ENCODE data around the gene SYNM. TPM values are rescaled to one million over a fixed set of nuclear protein-coding genes. Genes with fewer than 3 reads are reported as not detected.
"Not testable (repeated sequence)": the region's sequence is repeated elsewhere in the genome, so short reads cannot be mapped to it uniquely, and the experiment has no call there.

The SYNM gene
- total RNA-seq, 1 donor from 2014 or later = 0.02 TPM

DNA sequence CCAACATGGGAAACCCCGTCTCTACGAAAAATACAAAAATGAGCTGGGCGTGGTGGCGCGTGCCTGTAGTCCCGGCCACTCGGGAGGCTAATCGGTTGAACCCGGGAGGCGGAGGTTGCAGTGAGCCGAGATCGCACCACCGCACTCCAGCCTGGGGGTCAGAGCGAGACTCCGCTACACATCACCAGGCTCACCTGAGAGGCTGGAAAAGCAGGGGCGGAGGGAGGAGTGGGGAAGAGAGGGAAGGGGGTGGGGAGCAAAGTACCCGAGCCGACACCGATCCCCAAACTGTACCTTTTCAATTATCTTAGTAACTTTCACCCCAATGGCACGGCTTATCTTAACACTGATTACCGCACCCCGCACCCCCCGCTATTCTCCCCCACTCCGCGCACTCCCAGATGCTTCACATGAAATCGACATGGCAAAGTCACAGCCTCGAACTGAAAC lies 46.4 kb upstream of the SYNM start:
- peaks cover 51% of the 10 kb centered on the region for H3K27me3 Mint-ChIP-seq
- H3K4me1 Mint-ChIP-seq = peaks cover 13% of the 10 kb centered on the region
- DNase-seq = no peak
- ATAC-seq (ENCODE audit: low read depth) = no peak
- intact Hi-C loops (cut with micrococcal nuclease) = no loop called here
- H3K27ac Mint-ChIP-seq = no peak overlapping the region
- H3K9me3 Mint-ChIP-seq = no peaks in the 10 kb centered on the region
- peak overlapping the region; percentile 46 for H3K4me3 Mint-ChIP-seq
- TF ChIP-seq, protein P1, sequence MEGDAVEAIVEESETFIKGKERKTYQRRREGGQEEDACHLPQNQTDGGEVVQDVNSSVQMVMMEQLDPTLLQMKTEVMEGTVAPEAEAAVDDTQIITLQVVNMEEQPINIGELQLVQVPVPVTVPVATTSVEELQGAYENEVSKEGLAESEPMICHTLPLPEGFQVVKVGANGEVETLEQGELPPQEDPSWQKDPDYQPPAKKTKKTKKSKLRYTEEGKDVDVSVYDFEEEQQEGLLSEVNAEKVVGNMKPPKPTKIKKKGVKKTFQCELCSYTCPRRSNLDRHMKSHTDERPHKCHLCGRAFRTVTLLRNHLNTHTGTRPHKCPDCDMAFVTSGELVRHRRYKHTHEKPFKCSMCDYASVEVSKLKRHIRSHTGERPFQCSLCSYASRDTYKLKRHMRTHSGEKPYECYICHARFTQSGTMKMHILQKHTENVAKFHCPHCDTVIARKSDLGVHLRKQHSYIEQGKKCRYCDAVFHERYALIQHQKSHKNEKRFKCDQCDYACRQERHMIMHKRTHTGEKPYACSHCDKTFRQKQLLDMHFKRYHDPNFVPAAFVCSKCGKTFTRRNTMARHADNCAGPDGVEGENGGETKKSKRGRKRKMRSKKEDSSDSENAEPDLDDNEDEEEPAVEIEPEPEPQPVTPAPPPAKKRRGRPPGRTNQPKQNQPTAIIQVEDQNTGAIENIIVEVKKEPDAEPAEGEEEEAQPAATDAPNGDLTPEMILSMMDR (IDR thresholded peaks at IDR 0.05) = no peak
- CTCF ChIA-PET = interaction anchor here (0.6 to 2.8 kb wide), 4 partner anchors 11 to 279 kb away, joined by 3 to 10 read pairs (median 5); no protein-coding TSS in a partner anchor
- POLR2A ChIA-PET = interaction anchor here (0.6 kb wide), 2 partner anchors 203 to 242 kb away, joined by 3 read pairs; no protein-coding TSS in a partner anchor
- no peaks in the 10 kb centered on the region for H3K36me3 Mint-ChIP-seq (ENCODE audit: low read depth)

DNA sequence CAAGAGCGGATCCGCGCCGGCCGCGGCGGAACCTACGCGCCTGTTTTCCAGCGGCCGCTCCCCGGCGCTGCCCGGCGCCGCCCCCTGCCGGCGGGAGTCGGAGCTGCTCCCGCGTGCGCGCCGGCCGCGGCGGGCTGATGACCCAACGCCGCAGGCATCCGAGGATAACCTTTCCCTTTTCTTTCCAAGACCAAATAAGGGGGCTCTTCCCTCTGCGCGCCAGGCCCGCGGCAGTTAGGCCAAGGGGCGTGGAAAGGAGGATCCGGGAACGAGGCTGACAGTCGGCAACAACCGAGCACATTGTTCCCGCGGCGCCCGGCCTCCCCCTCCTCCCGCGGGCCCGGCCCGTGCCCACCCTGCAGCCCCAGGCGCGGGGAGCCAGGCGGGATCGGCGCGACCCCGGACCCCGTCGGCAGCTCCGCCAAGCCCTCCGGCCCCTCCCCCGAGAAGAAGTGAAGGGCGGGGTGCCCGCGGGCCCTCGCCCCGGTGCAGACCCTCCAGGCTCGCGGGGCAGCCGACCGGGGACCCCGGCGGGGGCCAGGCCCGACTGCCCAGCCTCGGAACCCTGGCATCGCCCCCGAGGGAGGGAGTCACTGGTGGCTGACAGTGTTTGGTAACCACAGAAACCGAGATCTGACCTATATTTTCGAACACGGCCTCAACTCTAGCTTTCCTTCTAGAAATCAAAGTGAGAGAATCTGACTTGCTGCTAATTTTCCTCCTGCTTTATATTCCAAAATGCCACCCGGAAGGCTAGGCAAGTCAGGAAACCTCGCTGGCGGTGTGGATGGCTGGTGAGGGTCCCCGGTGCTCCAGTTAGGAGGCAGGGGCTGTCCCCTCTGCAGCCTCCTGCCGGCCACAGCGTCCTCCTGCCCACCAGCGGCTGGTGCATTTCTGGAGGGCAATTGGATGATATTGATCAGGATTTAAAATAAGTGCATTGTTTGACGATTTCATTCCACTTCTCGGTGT lies 45.6 kb upstream of the SYNM start:
- peak; percentile 51 for DNase-seq
- peak overlapping the region; percentile 61 for H3K4me3 Mint-ChIP-seq
- no peak overlapping the region for H3K27ac Mint-ChIP-seq
- TF ChIP-seq, protein P1 (IDR thresholded peaks at IDR 0.05) = no peak
- H3K9me3 Mint-ChIP-seq = no peaks in the 10 kb centered on the region
- H3K27me3 Mint-ChIP-seq = peaks cover 55% of the 10 kb centered on the region
- H3K36me3 Mint-ChIP-seq (ENCODE audit: low read depth) = no peaks in the 10 kb centered on the region
- ChIA-PET CTCF (interaction anchor here (1.0 to 2.8 kb wide), 3 partner anchors 9 to 280 kb away, joined by 3 to 10 read pairs (median 4); no protein-coding TSS in a partner anchor), POLR2A (interaction anchor here (0.6 kb wide), 2 partner anchors 204 to 243 kb away, joined by 3 read pairs; no protein-coding TSS in a partner anchor)
- intact Hi-C loops (cut with micrococcal nuclease) = no loop called here
- H3K4me1 Mint-ChIP-seq = peaks cover 13% of the 10 kb centered on the region
- peak; percentile 75 for ATAC-seq (ENCODE audit: low read depth)

DNA sequence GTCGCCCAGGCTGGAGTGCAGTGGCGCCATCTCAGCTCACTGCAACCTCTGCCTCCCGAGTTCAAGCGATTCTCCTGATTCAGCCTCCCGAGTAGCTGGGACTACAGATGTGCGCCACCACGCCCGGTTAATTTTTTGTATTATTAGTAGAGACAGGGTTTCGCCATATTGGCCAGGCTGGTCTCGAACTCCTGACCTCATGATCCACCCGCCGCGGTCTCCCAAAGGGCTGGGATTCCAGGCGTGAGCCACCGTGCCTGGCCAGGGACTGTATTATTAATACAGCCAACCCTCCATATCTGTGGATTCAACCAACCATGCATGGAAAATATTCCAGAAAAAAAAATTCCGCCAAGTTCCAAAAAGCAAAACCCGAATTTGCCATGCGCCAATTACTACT lies 44.7 kb upstream of the SYNM start:
- H3K9me3 Mint-ChIP-seq; intact Hi-C loops (cut with micrococcal nuclease); DNase-seq; ATAC-seq (ENCODE audit: low read depth); H3K36me3 Mint-ChIP-seq (ENCODE audit: low read depth); H3K27ac Mint-ChIP-seq; POLR2A ChIA-PET; H3K4me3 Mint-ChIP-seq: not testable (repeated sequence)
- peaks cover 13% of the 10 kb centered on the region for H3K4me1 Mint-ChIP-seq
- H3K27me3 Mint-ChIP-seq = peaks cover 52% of the 10 kb centered on the region
- CTCF ChIA-PET = interaction anchor here (1.1 to 2.8 kb wide), 2 partner anchors 9 to 10 kb away, joined by 4 to 10 read pairs; no protein-coding TSS in a partner anchor

DNA sequence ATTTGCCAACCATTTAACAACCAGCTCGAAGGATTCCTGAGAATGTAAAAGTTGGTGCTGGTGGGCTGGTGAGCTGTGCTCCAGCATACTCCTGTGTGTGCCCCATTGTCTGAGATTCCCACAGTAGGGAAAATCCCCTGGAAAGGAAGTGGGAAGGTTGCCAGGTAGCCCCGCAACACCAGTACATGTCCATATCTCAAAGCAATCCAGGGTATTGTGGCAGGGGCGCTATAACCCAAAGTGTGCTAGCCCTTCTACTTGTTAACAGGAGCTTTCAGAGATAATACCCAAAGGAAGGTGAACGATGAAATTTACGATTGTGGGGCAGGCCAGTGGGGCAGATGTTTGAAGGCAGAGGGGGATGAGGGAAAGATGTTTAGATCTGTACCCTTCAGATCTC lies 42.7 kb upstream of the SYNM start:
- peaks cover 13% of the 10 kb centered on the region for H3K4me1 Mint-ChIP-seq
- CTCF ChIA-PET = no interaction called here
- H3K4me3 Mint-ChIP-seq = no peak overlapping the region
- peaks cover 53% of the 10 kb centered on the region for H3K27me3 Mint-ChIP-seq
- POLR2A ChIA-PET = no interaction called here
- TF ChIP-seq, protein P1 (IDR thresholded peaks at IDR 0.05) = no peak
- no peak for ATAC-seq (ENCODE audit: low read depth)
- no peak for DNase-seq
- H3K36me3 Mint-ChIP-seq (ENCODE audit: low read depth) = no peaks in the 10 kb centered on the region
- H3K27ac Mint-ChIP-seq = no peak overlapping the region
- intact Hi-C loops (cut with micrococcal nuclease) = no loop called here
- H3K9me3 Mint-ChIP-seq = no peaks in the 10 kb centered on the region

DNA sequence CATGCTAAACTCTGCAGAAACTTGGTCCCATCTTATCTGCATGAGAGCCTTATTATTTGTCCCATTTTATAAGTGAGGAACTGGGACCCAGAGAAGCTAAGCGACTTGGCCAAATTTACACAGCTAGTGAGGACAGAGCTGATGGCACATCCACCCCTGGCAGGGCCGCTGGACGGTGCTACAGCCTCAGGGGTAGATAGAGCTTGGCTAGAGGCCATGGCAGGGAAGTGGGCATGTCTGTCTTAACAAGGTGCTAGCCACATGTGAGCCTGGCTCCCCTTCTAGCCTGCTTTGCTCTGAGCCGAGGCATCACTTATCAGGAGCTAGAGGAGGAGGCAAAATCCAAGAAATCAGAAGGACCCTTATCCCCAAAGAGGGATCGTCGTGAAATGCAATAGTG lies 36.7 kb upstream of the SYNM start:
- intact Hi-C loops (cut with micrococcal nuclease) = no loop called here
- DNase-seq (no peak), ATAC-seq (ENCODE audit: low read depth) (no peak)
- TF ChIP-seq, protein P1 (IDR thresholded peaks at IDR 0.05) = no peak
- POLR2A ChIA-PET = interaction anchor here (0.6 kb wide), 1 partner anchor 15 kb away, joined by 4 read pairs; no protein-coding TSS in a partner anchor
- Mint-ChIP-seq H3K36me3 (ENCODE audit: low read depth) (no peaks in the 10 kb centered on the region), H3K27ac (no peak overlapping the region), H3K27me3 (peaks cover 13% of the 10 kb centered on the region), H3K4me3 (no peak overlapping the region), H3K4me1 (no peaks in the 10 kb centered on the region), H3K9me3 (no peaks in the 10 kb centered on the region)
- CTCF ChIA-PET = interaction anchor here (0.8 to 2.2 kb wide), 3 partner anchors 9 to 549 kb away, joined by 3 to 10 read pairs (median 8); no protein-coding TSS in a partner anchor
